Measurements from ENCODE around the gene COL9A3. TPM values are rescaled to one million over a fixed set of nuclear protein-coding genes. Genes with fewer than 3 reads are reported as not detected.

The COL9A3 gene
- total and polyA plus RNA-seq, 2 of the 8 experiments (the other 6 are each of a cell fraction or from before 2014, with no cell fraction given): 21.7 to 80.1 TPM

DNA sequence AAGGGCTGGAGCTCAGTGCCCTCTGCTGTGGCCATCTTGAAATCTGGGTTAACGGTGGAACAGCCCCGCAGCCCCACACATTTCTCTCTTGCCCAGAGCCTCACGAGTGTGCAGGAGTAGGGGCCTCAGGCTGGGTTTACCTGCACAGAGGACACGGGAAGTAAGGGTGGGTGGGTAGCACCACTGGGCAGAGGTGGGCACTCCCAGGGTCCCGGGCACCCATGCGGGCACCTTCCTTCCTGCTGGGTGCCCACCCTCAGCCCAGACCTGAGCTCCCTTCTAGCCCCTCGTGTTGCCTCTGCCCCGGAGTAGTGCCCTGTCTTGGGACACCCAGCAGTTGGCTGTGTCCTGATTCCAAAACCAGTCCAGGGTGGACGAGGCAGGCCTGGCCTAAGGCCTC is 11.2 kb downstream of the COL9A3 start (continued):
- no peak for TF ChIP-seq SP4 (IDR thresholded peaks at IDR 0.05; ENCODE audit: low read length)

Data from H1 (cell line).